ENCODE results near the gene SIGLEC7.
A peak's percentile ranks its signal among the peaks of the same experiment; 100 is the strongest.

The SIGLEC7 gene

DNA sequence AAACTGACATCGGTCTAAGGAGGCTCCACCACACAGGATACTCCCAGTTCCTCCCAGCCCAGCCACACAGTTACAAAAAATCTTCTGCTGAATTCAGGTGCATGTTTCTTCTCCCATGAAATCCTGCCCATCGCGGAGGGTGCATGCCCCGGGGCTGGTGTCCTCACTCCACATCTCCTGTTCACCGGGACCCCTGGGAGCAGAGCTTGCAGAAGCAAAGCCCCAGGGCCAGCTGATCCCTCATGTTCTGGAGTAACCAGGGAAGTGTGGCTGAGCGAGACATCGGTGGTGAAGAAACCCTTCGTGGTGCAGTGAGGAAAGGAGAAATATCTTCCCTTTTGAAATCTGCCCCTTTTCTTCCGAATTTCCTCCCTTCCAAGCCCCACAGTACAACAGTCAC is 18.3 kb upstream of the SIGLEC7 start:
- H3K27ac Mint-ChIP-seq: peak overlapping the region; percentile 82
- H3K36me3 Mint-ChIP-seq (ENCODE audit: low read depth): no peaks in the 10 kb centered on the region
- peak overlapping the region; percentile 70 for H3K4me3 Mint-ChIP-seq
- H3K4me1 Mint-ChIP-seq (ENCODE audit: low read depth): peaks cover 56% of the 10 kb centered on the region
- H3K27me3 Mint-ChIP-seq (ENCODE audit: low read depth): no peaks in the 10 kb centered on the region
- DNase-seq (ENCODE audit: low spot score): no peak
- no peaks in the 10 kb centered on the region for H3K9me3 Mint-ChIP-seq

DNA sequence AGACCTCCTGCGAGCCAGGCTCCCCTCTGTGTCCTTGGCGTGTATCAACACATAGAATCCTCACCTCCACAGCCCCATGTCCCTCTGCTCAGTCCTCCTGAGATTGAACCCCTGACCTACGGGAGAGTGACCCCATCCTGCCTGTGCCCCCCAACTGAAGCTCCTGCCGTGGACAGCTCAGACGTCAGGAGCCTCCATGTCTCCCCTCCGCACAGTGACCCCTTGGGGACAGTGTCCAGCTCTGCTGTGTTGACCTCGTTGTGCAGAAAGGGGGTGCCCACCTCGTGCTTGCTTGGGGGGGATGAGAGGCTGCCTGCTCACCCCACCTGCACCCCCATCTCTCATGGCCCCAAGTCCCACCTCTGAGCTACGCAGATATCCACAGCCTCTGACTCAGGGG is 17.9 kb upstream of the SIGLEC7 start:
- Mint-ChIP-seq H3K27me3 (ENCODE audit: low read depth) (no peaks in the 10 kb centered on the region), H3K36me3 (ENCODE audit: low read depth) (no peaks in the 10 kb centered on the region), H3K9me3 (no peaks in the 10 kb centered on the region), H3K4me1 (ENCODE audit: low read depth) (peaks cover 54% of the 10 kb centered on the region), H3K27ac (peak overlapping the region; percentile 80), H3K4me3 (peak overlapping the region; percentile 70)
- DNase-seq (ENCODE audit: low spot score): no peak

DNA sequence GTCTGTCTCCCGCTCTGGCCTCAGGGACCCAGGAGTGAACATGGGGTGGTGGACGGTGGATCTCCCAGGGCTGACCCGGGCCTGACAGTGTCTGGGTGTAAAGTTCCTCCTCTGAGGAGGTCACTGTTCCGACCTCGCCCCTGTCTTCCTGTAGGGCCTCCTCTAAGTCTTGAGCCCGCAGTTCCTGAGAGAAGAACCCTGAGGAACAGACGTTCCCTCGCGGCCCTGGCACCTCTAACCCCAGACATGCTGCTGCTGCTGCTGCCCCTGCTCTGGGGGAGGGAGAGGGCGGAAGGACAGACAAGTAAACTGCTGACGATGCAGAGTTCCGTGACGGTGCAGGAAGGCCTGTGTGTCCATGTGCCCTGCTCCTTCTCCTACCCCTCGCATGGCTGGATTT is 17.4 kb upstream of the SIGLEC7 start, which contains the start of gene SIGLEC9:
Gene SIGLEC9, plus strand, starts transcription at position 178 of the 400 bp plus-strand sequence. Its CDS starts 69 bp downstream, at position 247.
- Mint-ChIP-seq H3K27ac (peak within 1 kb of the TSS; percentile 80), H3K4me3 (peak within 1 kb of the TSS; percentile 70), H3K4me1 (ENCODE audit: low read depth) (peaks cover 53% of the 10 kb centered on the region), H3K27me3 (ENCODE audit: low read depth) (no peaks in the 10 kb centered on the region), H3K9me3 (no peaks in the 10 kb centered on the region), H3K36me3 (ENCODE audit: low read depth) (no peaks in the 10 kb centered on the region)
- no peak for DNase-seq (ENCODE audit: low spot score)

DNA sequence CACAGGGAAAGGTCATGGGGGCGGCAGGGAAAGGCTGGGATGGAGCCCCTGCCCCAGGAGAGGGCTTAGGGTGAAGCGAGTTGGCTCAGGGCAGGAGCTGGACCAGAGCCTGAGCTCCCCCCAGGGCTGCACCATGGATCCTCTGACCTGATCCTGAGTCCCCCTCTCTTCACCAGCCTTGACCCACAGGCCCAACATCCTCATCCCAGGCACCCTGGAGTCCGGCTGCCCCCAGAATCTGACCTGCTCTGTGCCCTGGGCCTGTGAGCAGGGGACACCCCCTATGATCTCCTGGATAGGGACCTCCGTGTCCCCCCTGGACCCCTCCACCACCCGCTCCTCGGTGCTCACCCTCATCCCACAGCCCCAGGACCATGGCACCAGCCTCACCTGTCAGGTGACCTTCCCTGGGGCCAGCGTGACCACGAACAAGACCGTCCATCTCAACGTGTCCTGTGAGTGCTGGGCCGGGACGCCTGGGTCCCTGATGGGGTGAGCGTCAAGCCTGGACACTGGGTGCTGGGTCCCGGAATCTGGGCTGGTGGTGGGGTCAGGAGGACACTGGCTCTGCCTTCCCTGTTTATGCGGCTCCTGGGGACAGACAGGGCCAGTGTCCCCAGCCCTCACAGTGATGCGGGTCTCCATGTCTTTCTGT is 16.6 kb upstream of the SIGLEC7 start:
- H3K9me3 Mint-ChIP-seq: no peaks in the 10 kb centered on the region
- no peak for DNase-seq (ENCODE audit: low spot score)
- H3K36me3 Mint-ChIP-seq (ENCODE audit: low read depth): no peaks in the 10 kb centered on the region
- H3K27me3 Mint-ChIP-seq (ENCODE audit: low read depth): no peaks in the 10 kb centered on the region
- H3K27ac Mint-ChIP-seq: no peak overlapping the region
- H3K4me1 Mint-ChIP-seq (ENCODE audit: low read depth): peaks cover 55% of the 10 kb centered on the region
- H3K4me3 Mint-ChIP-seq: no peak overlapping the region

DNA sequence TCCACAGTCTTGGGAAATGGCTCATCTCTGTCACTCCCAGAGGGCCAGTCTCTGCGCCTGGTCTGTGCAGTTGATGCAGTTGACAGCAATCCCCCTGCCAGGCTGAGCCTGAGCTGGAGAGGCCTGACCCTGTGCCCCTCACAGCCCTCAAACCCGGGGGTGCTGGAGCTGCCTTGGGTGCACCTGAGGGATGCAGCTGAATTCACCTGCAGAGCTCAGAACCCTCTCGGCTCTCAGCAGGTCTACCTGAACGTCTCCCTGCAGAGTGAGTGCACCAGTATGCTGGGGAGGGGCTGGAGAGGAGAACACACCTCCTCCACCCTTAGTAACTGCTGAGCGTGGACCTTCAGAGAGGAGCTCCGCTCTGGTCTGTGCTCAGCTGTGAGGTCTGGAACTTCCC is 15.1 kb upstream of the SIGLEC7 start:
- Mint-ChIP-seq H3K4me1 (ENCODE audit: low read depth) (peaks cover 55% of the 10 kb centered on the region), H3K27ac (no peak overlapping the region), H3K36me3 (ENCODE audit: low read depth) (no peaks in the 10 kb centered on the region), H3K9me3 (no peaks in the 10 kb centered on the region), H3K27me3 (ENCODE audit: low read depth) (no peaks in the 10 kb centered on the region), H3K4me3 (no peak overlapping the region)
- no peak for DNase-seq (ENCODE audit: low spot score)

DNA sequence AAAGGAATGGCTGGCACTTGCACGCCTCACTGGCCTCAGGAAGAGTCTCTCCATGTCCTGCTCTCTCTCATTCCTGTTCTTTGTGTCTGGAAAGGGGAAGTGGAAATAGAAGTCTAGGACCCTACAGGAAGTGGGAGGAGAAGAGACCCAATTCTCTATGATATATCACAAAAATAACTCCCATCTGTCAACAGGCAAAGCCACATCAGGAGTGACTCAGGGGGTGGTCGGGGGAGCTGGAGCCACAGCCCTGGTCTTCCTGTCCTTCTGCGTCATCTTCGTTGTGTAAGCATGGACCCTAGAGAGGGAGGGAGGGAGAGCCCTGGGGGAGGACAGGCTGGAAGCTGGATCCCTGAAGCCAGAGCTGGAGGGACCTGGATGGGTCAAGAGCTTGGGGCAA is 14.3 kb upstream of the SIGLEC7 start:
- DNase-seq (ENCODE audit: low spot score): no peak

DNA sequence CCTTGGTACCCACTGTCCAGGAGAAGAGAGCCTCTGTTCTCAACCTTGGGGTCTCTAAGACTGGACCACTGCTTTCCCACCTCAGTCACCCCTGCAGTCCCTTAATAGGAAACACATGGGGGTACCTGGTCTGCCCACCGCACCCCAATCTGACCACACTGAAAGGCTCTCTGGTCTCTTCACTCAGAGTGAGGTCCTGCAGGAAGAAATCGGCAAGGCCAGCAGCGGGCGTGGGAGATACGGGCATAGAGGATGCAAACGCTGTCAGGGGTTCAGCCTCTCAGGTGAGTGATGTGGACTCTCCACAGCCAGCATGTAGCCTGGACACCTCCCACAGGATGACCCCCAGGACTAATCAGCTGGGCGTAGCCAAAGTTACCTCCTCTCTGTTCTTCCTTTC is 13.9 kb upstream of the SIGLEC7 start:
- Mint-ChIP-seq H3K27ac (no peak overlapping the region), H3K4me3 (no peak overlapping the region), H3K27me3 (ENCODE audit: low read depth) (no peaks in the 10 kb centered on the region), H3K9me3 (no peaks in the 10 kb centered on the region), H3K4me1 (ENCODE audit: low read depth) (peaks cover 49% of the 10 kb centered on the region), H3K36me3 (ENCODE audit: low read depth) (no peaks in the 10 kb centered on the region)
- DNase-seq (ENCODE audit: low spot score): no peak

More for the DNA sequence above, 14.3 kb upstream of the SIGLEC7 start:
- Mint-ChIP-seq H3K27ac (no peak overlapping the region), H3K27me3 (ENCODE audit: low read depth) (no peaks in the 10 kb centered on the region), H3K9me3 (no peaks in the 10 kb centered on the region), H3K36me3 (ENCODE audit: low read depth) (no peaks in the 10 kb centered on the region), H3K4me1 (ENCODE audit: low read depth) (peaks cover 54% of the 10 kb centered on the region), H3K4me3 (no peak overlapping the region)

DNA sequence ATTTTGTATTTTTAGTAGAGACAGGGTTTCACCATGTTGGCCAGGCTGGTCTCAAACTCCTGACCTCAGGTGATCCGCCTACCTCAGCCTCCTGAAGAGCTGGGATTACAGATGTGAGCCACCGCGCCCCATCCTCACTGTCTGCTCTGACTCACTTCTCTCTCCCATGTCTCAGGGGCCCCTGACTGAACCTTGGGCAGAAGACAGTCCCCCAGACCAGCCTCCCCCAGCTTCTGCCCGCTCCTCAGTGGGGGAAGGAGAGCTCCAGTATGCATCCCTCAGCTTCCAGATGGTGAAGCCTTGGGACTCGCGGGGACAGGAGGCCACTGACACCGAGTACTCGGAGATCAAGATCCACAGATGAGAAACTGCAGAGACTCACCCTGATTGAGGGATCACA is 12.4 kb upstream of the SIGLEC7 start:
- Mint-ChIP-seq H3K9me3 (no peaks in the 10 kb centered on the region), H3K36me3 (ENCODE audit: low read depth) (no peaks in the 10 kb centered on the region), H3K27me3 (ENCODE audit: low read depth) (peaks cover 3% of the 10 kb centered on the region), H3K27ac (no peak overlapping the region), H3K4me3 (no peak overlapping the region), H3K4me1 (ENCODE audit: low read depth) (peaks cover 35% of the 10 kb centered on the region)
- no peak for DNase-seq (ENCODE audit: low spot score)

DNA sequence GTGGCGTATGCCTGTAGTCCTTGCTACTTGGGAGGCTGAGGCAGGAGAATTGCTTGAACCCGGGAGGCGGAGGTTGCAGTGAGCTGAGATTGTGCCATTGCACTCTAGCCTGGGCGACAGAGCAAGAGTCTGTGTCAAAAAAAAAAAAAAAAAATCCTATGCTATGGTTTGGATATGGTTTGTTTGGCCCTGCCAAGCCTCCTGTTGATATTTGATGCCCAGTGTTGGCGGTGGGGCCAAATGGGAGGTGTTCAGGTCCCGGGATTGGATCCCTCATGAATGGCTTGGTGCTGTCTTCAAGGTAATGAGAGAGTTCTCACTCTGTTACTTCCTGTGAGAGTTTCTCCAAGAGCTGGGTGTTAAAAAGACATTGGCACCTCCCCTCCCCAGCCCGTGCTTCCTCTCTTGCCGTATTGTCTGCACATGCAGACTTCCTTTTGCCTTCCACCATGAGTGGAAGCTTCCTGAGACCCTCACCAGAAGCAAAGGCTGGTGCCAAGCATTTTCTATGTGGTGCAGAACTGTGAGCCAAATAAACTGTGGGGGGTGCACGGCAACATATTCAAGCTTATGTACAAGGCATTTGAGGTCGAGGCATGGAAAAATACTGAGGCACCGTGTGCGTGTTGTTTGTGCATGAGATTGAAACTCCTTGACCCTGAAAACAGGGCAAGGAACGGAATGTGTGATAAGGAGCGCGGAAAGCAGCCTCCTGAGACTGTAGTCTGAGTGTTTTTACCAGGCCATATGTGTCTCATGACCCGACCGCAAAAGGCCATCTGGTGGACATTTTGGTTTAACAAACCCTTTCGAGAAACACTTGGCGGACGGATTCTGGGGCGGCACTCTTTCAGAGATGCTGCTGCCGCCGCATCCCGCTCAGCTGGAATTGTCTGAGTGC is 10.1 kb upstream of the SIGLEC7 start:
- peaks cover 3% of the 10 kb centered on the region for H3K27me3 Mint-ChIP-seq (ENCODE audit: low read depth)
- H3K4me1 Mint-ChIP-seq (ENCODE audit: low read depth): peaks cover 30% of the 10 kb centered on the region
- H3K36me3 Mint-ChIP-seq (ENCODE audit: low read depth): no peaks in the 10 kb centered on the region
- peak overlapping the region; percentile 58 for H3K4me3 Mint-ChIP-seq
- DNase-seq (ENCODE audit: low spot score): no peak
- H3K9me3 Mint-ChIP-seq: no peaks in the 10 kb centered on the region
- peak overlapping the region; percentile 65 for H3K27ac Mint-ChIP-seq

DNA sequence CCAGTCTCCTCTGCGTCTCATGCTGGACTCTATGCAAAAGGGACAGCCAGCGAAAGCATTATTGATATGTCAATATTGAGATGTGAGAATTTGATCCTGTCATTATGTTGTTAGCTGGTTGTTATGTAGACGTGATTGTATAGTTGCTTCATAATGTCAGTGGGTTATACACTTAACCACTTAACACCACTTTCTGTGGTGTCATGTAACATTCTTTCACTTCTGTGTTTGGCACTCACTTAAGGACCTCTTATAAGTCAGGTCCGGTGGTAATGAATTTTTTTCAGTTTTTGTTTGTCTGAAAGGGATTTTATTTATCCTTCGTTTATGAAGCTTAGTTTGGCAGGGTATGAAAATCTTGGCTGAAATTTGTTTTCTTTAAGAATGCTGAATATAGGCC is 7.1 kb upstream of the SIGLEC7 start:
- Mint-ChIP-seq H3K27me3 (ENCODE audit: low read depth) (peaks cover 12% of the 10 kb centered on the region), H3K4me3 (no peak overlapping the region), H3K36me3 (ENCODE audit: low read depth) (no peaks in the 10 kb centered on the region), H3K27ac (no peak overlapping the region), H3K9me3 (no peaks in the 10 kb centered on the region), H3K4me1 (ENCODE audit: low read depth) (peaks cover 20% of the 10 kb centered on the region)
- no peak for DNase-seq (ENCODE audit: low spot score)

DNA sequence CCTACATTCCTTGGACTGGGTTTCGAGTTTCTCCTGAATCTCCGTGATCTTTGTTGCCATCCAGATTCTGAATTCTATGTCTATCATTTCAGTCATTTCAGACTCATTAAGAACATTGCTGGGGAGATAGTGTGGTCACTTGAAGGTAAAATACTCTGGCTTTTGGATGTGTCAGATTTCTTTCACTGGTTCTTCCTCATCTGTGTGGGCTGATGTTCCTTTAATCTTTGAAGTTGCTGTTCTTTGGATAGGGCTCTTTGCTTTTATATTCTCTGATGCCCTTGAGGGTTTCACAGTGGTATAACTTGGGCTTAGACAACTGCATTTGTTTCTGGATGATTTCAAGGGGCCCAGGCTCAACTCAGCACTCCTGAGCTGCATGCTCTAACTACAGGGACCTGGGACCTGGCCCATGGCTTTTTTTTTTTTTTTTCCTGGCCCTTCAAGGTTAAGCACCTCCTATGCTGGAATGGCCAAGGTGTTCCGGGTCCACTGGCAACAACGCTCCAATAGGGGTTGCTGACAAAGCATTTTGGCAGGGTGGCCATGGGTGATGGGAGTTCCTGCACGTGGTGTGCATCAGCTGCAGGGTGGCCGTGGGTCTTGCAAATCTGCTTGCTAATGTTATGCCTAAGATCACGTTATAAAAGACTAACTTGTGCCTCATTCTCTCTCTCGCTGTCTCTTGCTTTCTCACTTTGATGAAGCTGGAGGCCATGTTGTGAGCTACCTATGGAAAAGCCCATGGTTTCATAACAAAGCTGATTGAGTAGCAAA is 5.9 kb upstream of the SIGLEC7 start:
- Mint-ChIP-seq H3K27ac (no peak overlapping the region), H3K9me3 (no peaks in the 10 kb centered on the region), H3K27me3 (ENCODE audit: low read depth) (peaks cover 18% of the 10 kb centered on the region), H3K4me3 (no peak overlapping the region), H3K4me1 (ENCODE audit: low read depth) (peaks cover 15% of the 10 kb centered on the region), H3K36me3 (ENCODE audit: low read depth) (no peaks in the 10 kb centered on the region)
- DNase-seq (ENCODE audit: low spot score): no peak

DNA sequence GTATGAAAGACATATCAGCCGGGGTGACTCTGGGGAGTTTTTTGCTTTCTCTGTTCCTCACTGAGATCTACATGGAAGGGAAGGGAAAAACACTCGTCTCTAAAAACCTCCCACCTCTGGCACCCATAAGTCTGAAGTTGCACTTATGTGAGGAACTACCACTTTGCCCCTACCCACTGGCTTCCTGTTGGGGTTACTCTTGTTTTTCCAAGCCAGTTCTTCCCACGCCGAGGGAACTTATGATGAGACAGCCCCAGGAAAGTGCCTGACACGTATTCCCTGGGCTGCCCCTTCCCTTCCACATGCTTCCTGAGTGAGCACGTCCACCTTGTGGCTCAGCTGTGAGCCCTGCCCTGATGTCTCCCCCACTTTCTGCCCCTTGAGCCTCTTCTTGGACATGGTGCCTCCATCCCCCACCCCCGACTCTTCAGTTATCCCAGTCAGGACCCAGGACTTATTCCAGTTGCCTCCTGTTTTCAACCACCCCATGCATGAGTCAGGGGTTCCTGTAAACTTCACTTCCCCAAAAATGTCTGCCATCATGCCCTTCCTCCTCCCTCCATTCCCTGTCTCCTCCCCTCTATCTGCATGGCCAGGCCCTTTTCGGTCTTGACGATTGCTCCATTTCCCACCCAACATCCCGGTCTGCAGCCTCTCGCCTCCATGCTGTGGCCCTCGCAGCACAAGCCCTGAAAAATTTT is 5.1 kb upstream of the SIGLEC7 start:
- peaks cover 11% of the 10 kb centered on the region for H3K4me1 Mint-ChIP-seq (ENCODE audit: low read depth)
- no peaks in the 10 kb centered on the region for H3K36me3 Mint-ChIP-seq (ENCODE audit: low read depth)
- no peak for DNase-seq (ENCODE audit: low spot score)
- H3K27me3 Mint-ChIP-seq (ENCODE audit: low read depth): peaks cover 20% of the 10 kb centered on the region
- peak overlapping the region; percentile 27 for H3K27ac Mint-ChIP-seq
- no peak overlapping the region for H3K4me3 Mint-ChIP-seq
- H3K9me3 Mint-ChIP-seq: no peaks in the 10 kb centered on the region

DNA sequence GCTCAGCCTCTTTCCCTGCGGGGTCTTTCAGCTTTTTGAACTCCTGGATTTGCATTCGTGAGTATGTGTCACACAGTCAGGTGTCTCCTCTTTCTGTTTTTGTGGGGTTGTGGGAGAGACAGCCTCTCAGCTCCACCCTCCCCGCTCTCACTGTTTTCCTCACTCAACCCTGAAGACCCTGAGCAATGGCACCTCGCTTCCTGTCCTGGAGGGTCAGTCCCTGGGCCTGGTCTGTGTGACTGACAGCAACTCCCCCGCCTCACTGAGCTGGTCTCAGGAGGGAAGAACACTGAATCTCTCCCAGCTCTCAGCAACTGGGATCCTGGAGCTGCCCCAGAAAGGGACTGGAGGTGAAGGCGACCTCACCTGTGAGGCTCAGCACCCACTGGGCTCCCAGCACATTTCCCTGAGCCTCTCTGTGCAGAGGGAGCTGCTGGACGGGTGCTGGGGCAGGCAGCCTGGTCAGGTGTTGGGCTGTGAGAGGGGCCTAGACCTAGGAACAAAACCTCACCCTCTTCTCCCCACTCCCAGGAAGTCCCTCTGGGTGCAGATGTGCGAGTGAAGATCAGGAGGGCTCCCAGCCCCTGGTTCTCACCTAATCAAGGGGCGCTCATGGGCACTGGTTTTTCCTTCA is 4.2 kb upstream of the SIGLEC7 start:
- Mint-ChIP-seq H3K27me3 (ENCODE audit: low read depth) (peaks cover 20% of the 10 kb centered on the region), H3K4me3 (no peak overlapping the region), H3K36me3 (ENCODE audit: low read depth) (no peaks in the 10 kb centered on the region), H3K9me3 (no peaks in the 10 kb centered on the region), H3K4me1 (ENCODE audit: low read depth) (peaks cover 6% of the 10 kb centered on the region), H3K27ac (no peak overlapping the region)
- DNase-seq (ENCODE audit: low spot score): no peak
